Measurements from ENCODE around the gene KLHL34.

The KLHL34 gene

GRCh38 chrX:21658152-21658737 lies at the start of gene KLHL34:
Gene KLHL34 (minus strand): TSS chrX:21658330. CDS start chrX:21657788, 542 bp downstream.
- no peak for DNase-seq

- no peak for DNase-seq
Measured at GRCh38 chrX:21705225-21705624, 47.1 kb upstream of the KLHL34 start.

GRCh38 chrX:21702725-21703124 lies 44.6 kb upstream of the KLHL34 start:
- DNase-seq = no peak

- DNase-seq = peak in 2 of 3 experiments; percentile 27 to 53
Measured at GRCh38 chrX:21700967-21701366, 42.8 kb upstream of the KLHL34 start.

GRCh38 chrX:21700275-21700674 lies 42.1 kb upstream of the KLHL34 start:
- DNase-seq = no peak

- DNase-seq = no peak
Measured at GRCh38 chrX:21699136-21699535, 41.0 kb upstream of the KLHL34 start.

- no peak for DNase-seq
Measured at GRCh38 chrX:21698272-21698671, 40.1 kb upstream of the KLHL34 start.

GRCh38 chrX:21691512-21692018 lies 33.4 kb upstream of the KLHL34 start:
- DNase-seq = no peak

- DNase-seq = no peak
Measured at GRCh38 chrX:21683941-21684340, 25.8 kb upstream of the KLHL34 start.

GRCh38 chrX:21678048-21678612 lies 20.0 kb upstream of the KLHL34 start:
- DNase-seq = no peak

- DNase-seq = peak in 1 of 3 experiments; percentile 31
Measured at GRCh38 chrX:21675931-21676330, 17.8 kb upstream of the KLHL34 start.

- DNase-seq = no peak
Measured at GRCh38 chrX:21674430-21675186, 16.5 kb upstream of the KLHL34 start.

GRCh38 chrX:21666679-21667078 lies 8.5 kb upstream of the KLHL34 start:
- no peak for DNase-seq

GRCh38 chrX:21666252-21666651 lies 8.1 kb upstream of the KLHL34 start:
- no peak for DNase-seq

GRCh38 chrX:21662761-21663160 lies 4.6 kb upstream of the KLHL34 start:
- DNase-seq = no peak

GRCh38 chrX:21661316-21661715 lies 3.2 kb upstream of the KLHL34 start:
- no peak for DNase-seq

- no peak for DNase-seq
Measured at GRCh38 chrX:21660156-21660555, 2.0 kb upstream of the KLHL34 start.

- no peak for DNase-seq
Measured at GRCh38 chrX:21659320-21659719, 1.2 kb upstream of the KLHL34 start.

GRCh38 chrX:21658746-21659145 lies 616 bp upstream of the KLHL34 start:
- DNase-seq = no peak

- DNase-seq = no peak
Measured at GRCh38 chrX:21657318-21658151, 595 bp downstream of the KLHL34 start.

GRCh38 chrX:21656587-21657317 lies 1.4 kb downstream of the KLHL34 start:
- no peak for DNase-seq

GRCh38 chrX:21655901-21656586 lies 2.1 kb downstream of the KLHL34 start:
- DNase-seq = no peak
